ENCODE data around the gene KIF6. TPM values are rescaled to one million over a fixed set of nuclear protein-coding genes. Genes with fewer than 3 reads are reported as not detected.

The KIF6 gene
- total RNA-seq, 4 donors from 2014 or later, result 0.19 to 0.38 TPM; not detected in 2

- no peak for DNase-seq (ENCODE audit: low spot score)
These were observed 303.6 kb downstream of the KIF6 start for GRCh38 chr6:39421383-39422225.

GRCh38 chr6:39420300-39421265 is 304.6 kb downstream of the KIF6 start:
- no peak for DNase-seq (ENCODE audit: low spot score)
- no peak for ATAC-seq (ENCODE audit: low FRiP score)
- TF ChIP-seq CTCF (IDR thresholded peaks at IDR 0.05), result no peak

More at GRCh38 chr6:39421383-39422225, 303.6 kb downstream of the KIF6 start:
- ATAC-seq (ENCODE audit: low FRiP score), result no peak
- no peak for TF ChIP-seq CTCF (IDR thresholded peaks at IDR 0.05)

- TF ChIP-seq CTCF (IDR thresholded peaks at IDR 0.05), result no peak
These were observed 305.6 kb downstream of the KIF6 start for GRCh38 chr6:39419607-39420006.

GRCh38 chr6:39417440-39417839 is 307.8 kb downstream of the KIF6 start:
- ATAC-seq (ENCODE audit: low FRiP score) (no peak), DNase-seq (ENCODE audit: low spot score) (no peak)
- TF ChIP-seq CTCF (IDR thresholded peaks at IDR 0.05), result no peak

More at GRCh38 chr6:39419607-39420006, 305.6 kb downstream of the KIF6 start:
- ATAC-seq (ENCODE audit: low FRiP score) (no peak), DNase-seq (ENCODE audit: low spot score) (no peak)

- ATAC-seq (ENCODE audit: low FRiP score) (peak; percentile 28), DNase-seq (ENCODE audit: low spot score) (no peak)
- no peak for TF ChIP-seq CTCF (IDR thresholded peaks at IDR 0.05)
These were observed 308.5 kb downstream of the KIF6 start for GRCh38 chr6:39416728-39417127.

- DNase-seq (ENCODE audit: low spot score) (no peak), ATAC-seq (ENCODE audit: low FRiP score) (no peak)
- TF ChIP-seq CTCF (IDR thresholded peaks at IDR 0.05), result no peak
These were observed 309.2 kb downstream of the KIF6 start for GRCh38 chr6:39416026-39416425.

Data from omental fat pad (tissue), 4 donors.